PFSK-1 (cell line): Measurements from ENCODE around the gene HES2.

Experiments
- FOXP2 ChIP-seq: optimal IDR thresholded peaks from 2 replicates; pipeline ENCODE3; 2011; ENCODE audit warnings: borderline replicate concordance, control low read depth, inconsistent platforms; ENCODE audit not compliant: insufficient read depth; ENCODE audit errors: extremely low read length, extremely low read depth
- POLR2AphosphoS5 ChIP-seq: IDR thresholded peaks from 2 replicates; pipeline ENCODE4 v1.6.1; 2012; ENCODE audit warnings: low read depth, mild to moderate bottlenecking, control low read depth, low read length, moderate library complexity
- REST ChIP-seq, 2 experiments: IDR thresholded peaks; 2 replicates each; pipeline versions ENCODE4 v1.6.1 to v1.8.0; 2011 to 2012; ENCODE audit warnings: low read depth in 2 of 2, low read length in 2 of 2, control low read depth in 1 of 2, inconsistent platforms in 1 of 2, mild to moderate bottlenecking in 1 of 2, moderate library complexity in 1 of 2; ENCODE audit not compliant: insufficient read depth in 1 of 2
- SIN3A ChIP-seq: IDR thresholded peaks from 2 replicates; pipeline ENCODE4 v1.6.1; 2012; ENCODE audit warnings: mild to moderate bottlenecking, low read length, moderate library complexity, borderline replicate concordance; ENCODE audit not compliant: insufficient read depth
- TAF1 ChIP-seq: IDR thresholded peaks from 2 replicates; pipeline ENCODE4 v1.6.1; 2012; ENCODE audit warnings: low read length, control low read depth, borderline replicate concordance; ENCODE audit not compliant: insufficient read depth

The HES2 gene

GRCh38 chr1:6463120-6463412 lies 43.3 kb upstream of the HES2 start:
- TF ChIP-seq REST (IDR thresholded peaks at IDR 0.05; ENCODE audit: insufficient read depth in 1 of 2, low read depth in 2 of 2, low read length in 2 of 2) (no peak), FOXP2 (no peak)

- no peak for TF ChIP-seq FOXP2
Observed at GRCh38 chr1:6462412-6463119, 42.8 kb upstream of the HES2 start.

GRCh38 chr1:6461538-6462411 lies 42.1 kb upstream of the HES2 start:
- TF ChIP-seq TAF1 (no peak), FOXP2 (no peak), SIN3A (no peak), POLR2AphosphoS5 (no peak), REST (IDR thresholded peaks at IDR 0.05; ENCODE audit: insufficient read depth in 1 of 2, low read depth in 2 of 2, low read length in 2 of 2) (no peak)

GRCh38 chr1:6461051-6461530 lies 41.4 kb upstream of the HES2 start:
- TF ChIP-seq FOXP2 (no peak), POLR2AphosphoS5 (no peak), TAF1 (no peak), REST (IDR thresholded peaks at IDR 0.05; ENCODE audit: insufficient read depth in 1 of 2, low read depth in 2 of 2, low read length in 2 of 2) (no peak), SIN3A (no peak)

- TF ChIP-seq REST (IDR thresholded peaks at IDR 0.05; ENCODE audit: insufficient read depth in 1 of 2, low read depth in 2 of 2, low read length in 2 of 2) = no peak
Observed at GRCh38 chr1:6460301-6461050, 40.8 kb upstream of the HES2 start.
